ENCODE results near the gene B4GALT1.

B4GALT1 gene

GRCh38 chr9:33159777-33160127 is 7.4 kb downstream of the B4GALT1 start:
- H3K27ac ChIP-seq: peak overlapping the region; percentile 94
- TF ChIP-seq CTCF (IDR thresholded peaks at IDR 0.05) (no peak), ZFX (IDR thresholded peaks at IDR 0.05; ENCODE audit: borderline replicate concordance) (no peak)

- TF ChIP-seq ZFX (IDR thresholded peaks at IDR 0.05; ENCODE audit: borderline replicate concordance): no peak
- TF ChIP-seq CTCF (IDR thresholded peaks at IDR 0.05): no peak
- peak overlapping the region; percentile 94 for H3K27ac ChIP-seq
Measured at GRCh38 chr9:33158843-33159776, 8.0 kb downstream of the B4GALT1 start.

- H3K27ac ChIP-seq: peak overlapping the region; percentile 94; the same call in 1 of the 2 replicates
- TF ChIP-seq ZFX (IDR thresholded peaks at IDR 0.05; ENCODE audit: borderline replicate concordance): no peak
Measured at GRCh38 chr9:33157960-33158842, 8.9 kb downstream of the B4GALT1 start.

GRCh38 chr9:33155393-33155792 is 11.7 kb downstream of the B4GALT1 start:
- TF ChIP-seq CTCF (IDR thresholded peaks at IDR 0.05) (no peak), ZFX (IDR thresholded peaks at IDR 0.05; ENCODE audit: borderline replicate concordance) (no peak)
- no peak overlapping the region for H3K27ac ChIP-seq

GRCh38 chr9:33154371-33154770 is 12.8 kb downstream of the B4GALT1 start:
- TF ChIP-seq CTCF (IDR thresholded peaks at IDR 0.05): no peak
- TF ChIP-seq ZFX (IDR thresholded peaks at IDR 0.05; ENCODE audit: borderline replicate concordance): no peak
- H3K27ac ChIP-seq: no peak overlapping the region

GRCh38 chr9:33153666-33154065 is 13.5 kb downstream of the B4GALT1 start:
- no peak overlapping the region for H3K27ac ChIP-seq
- no peak for TF ChIP-seq CTCF (IDR thresholded peaks at IDR 0.05)
- TF ChIP-seq ZFX (IDR thresholded peaks at IDR 0.05; ENCODE audit: borderline replicate concordance): no peak

- H3K27ac ChIP-seq: no peak overlapping the region
- no peak for TF ChIP-seq CTCF (IDR thresholded peaks at IDR 0.05)
- no peak for TF ChIP-seq ZFX (IDR thresholded peaks at IDR 0.05; ENCODE audit: borderline replicate concordance)
Measured at GRCh38 chr9:33153001-33153400, 14.1 kb downstream of the B4GALT1 start.

Data from 22Rv1 (cell line).